ENCODE measurements around the gene IQCB1. TPM values are rescaled to one million over a fixed set of nuclear protein-coding genes. Genes with fewer than 3 reads are reported as not detected.

IQCB1 gene
- total and polyA plus RNA-seq, 2 of the 8 experiments (the other 6 are each of a cell fraction or from before 2014, with no cell fraction given), result 21.7 to 31.2 TPM

DNA sequence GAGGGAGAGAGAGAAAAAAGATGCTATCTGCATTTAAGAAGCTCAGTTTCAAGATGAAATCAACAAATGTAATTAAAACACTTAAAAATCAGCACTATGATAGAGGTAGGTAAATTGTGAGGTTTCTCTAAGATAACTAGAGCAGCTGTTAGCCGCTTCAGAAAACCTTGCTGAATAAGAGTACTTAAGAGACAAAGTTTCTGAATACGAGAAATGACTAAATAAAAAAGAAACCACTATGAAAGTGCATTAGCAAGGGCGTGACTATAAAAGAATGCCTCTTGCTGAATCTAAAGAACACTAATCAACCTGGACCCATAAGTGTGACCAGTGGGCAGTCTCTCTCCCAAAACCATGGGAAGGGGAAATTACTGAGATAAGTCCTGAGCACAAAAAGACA lies 41.8 kb downstream of the IQCB1 start:
- no peak overlapping the region for H3K23ac ChIP-seq (ENCODE audit: insufficient read length)
- no peak overlapping the region for H3K27ac ChIP-seq (ENCODE audit: low read depth, low read length)
- H3K79me1 ChIP-seq (ENCODE audit: low read depth, low read length), result no peaks in the 10 kb centered on the region
- FAIRE-seq (no peak), DNase-seq (ENCODE audit: low read depth in 1 of 2, low spot score in 2 of 2) (no peak)
- no peak overlapping the region for H2BK5ac ChIP-seq (ENCODE audit: low read depth, low read length)
- H2AFZ ChIP-seq (ENCODE audit: low read length), result no peak overlapping the region
- H3K14ac ChIP-seq (ENCODE audit: insufficient read length), result no peak overlapping the region
- no peaks in the 10 kb centered on the region for H3K27me3 ChIP-seq (replicated peaks in 1 of 4; ENCODE audit: control insufficient read depth in 3 of 4, extremely low read depth in 1 of 4, insufficient read depth in 3 of 4, low read length in 3 of 4)
- no peak overlapping the region for H3K4me2 ChIP-seq (ENCODE audit: insufficient read depth in 1 of 2, low read depth in 2 of 2, low read length in 2 of 2)
- H4K8ac ChIP-seq (ENCODE audit: extremely low read depth, insufficient read depth, low read length), result no peak overlapping the region
- H3K4ac ChIP-seq (replicated peaks; ENCODE audit: insufficient read length, low read depth, low read length), result no peak overlapping the region
- H3K4me3 ChIP-seq (ENCODE audit: extremely low read depth in 1 of 4, insufficient read depth in 2 of 4, low read depth in 3 of 4, low read length in 4 of 4), result no peak overlapping the region
- no peak overlapping the region for H3K18ac ChIP-seq (ENCODE audit: extremely low read depth, low read length)
- POLR2A ChIA-PET (ENCODE audit: partially characterized antibody), result interaction anchor here (0.6 kb wide), 1 partner anchor 316 kb away, joined by 4 read pairs; no protein-coding TSS in a partner anchor
- no peak for TF ChIP-seq CHD1 (IDR thresholded peaks at IDR 0.05; ENCODE audit: low read depth, low read length)
- TF ChIP-seq SUZ12 (IDR thresholded peaks at IDR 0.05; ENCODE audit: low read length), result no peak
- TF ChIP-seq TCF12 (IDR thresholded peaks at IDR 0.05; ENCODE audit: low read depth, low read length), result no peak
- TF ChIP-seq, protein P1, sequence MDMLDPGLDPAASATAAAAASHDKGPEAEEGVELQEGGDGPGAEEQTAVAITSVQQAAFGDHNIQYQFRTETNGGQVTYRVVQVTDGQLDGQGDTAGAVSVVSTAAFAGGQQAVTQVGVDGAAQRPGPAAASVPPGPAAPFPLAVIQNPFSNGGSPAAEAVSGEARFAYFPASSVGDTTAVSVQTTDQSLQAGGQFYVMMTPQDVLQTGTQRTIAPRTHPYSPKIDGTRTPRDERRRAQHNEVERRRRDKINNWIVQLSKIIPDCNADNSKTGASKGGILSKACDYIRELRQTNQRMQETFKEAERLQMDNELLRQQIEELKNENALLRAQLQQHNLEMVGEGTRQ (IDR thresholded peaks at IDR 0.05; ENCODE audit: low read length), result no peak
- TF ChIP-seq KDM1A (IDR thresholded peaks at IDR 0.05; ENCODE audit: borderline replicate concordance, low read length), result no peak
- TF ChIP-seq, protein P2, sequence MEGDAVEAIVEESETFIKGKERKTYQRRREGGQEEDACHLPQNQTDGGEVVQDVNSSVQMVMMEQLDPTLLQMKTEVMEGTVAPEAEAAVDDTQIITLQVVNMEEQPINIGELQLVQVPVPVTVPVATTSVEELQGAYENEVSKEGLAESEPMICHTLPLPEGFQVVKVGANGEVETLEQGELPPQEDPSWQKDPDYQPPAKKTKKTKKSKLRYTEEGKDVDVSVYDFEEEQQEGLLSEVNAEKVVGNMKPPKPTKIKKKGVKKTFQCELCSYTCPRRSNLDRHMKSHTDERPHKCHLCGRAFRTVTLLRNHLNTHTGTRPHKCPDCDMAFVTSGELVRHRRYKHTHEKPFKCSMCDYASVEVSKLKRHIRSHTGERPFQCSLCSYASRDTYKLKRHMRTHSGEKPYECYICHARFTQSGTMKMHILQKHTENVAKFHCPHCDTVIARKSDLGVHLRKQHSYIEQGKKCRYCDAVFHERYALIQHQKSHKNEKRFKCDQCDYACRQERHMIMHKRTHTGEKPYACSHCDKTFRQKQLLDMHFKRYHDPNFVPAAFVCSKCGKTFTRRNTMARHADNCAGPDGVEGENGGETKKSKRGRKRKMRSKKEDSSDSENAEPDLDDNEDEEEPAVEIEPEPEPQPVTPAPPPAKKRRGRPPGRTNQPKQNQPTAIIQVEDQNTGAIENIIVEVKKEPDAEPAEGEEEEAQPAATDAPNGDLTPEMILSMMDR (IDR thresholded peaks at IDR 0.05; ENCODE audit: control extremely low read depth in 1 of 3, insufficient read depth in 1 of 3, low read depth in 1 of 3, low read length in 3 of 3), result no peak
- H3K23me2 ChIP-seq (ENCODE audit: low read depth, low read length), result no peaks in the 10 kb centered on the region
- CTCF ChIA-PET (ENCODE audit: partially characterized antibody), result interaction anchor here (1.1 kb wide), 1 partner anchor 197 kb away, joined by 5 read pairs; no protein-coding TSS in a partner anchor
- no peak overlapping the region for H3K56ac ChIP-seq (replicated peaks; ENCODE audit: insufficient read length, low read depth, low read length)
- no peak overlapping the region for H2BK12ac ChIP-seq (ENCODE audit: low read depth, low read length)
- no peak overlapping the region for H4K91ac ChIP-seq (replicated peaks; ENCODE audit: insufficient read length, low read length)
- peaks cover 0 to 36% (median 12%) of the 10 kb centered on the region in 4 experiments; a peak in 5 of 8 replicates for H3K36me3 ChIP-seq (ENCODE audit: control insufficient read depth in 2 of 4, insufficient read depth in 4 of 4, low read length in 3 of 4)
- no peaks in the 10 kb centered on the region for H3K4me1 ChIP-seq (replicated peaks in 1 of 4; ENCODE audit: control insufficient read depth in 3 of 4, insufficient read depth in 4 of 4, low read length in 3 of 4)
- H3K9me3 ChIP-seq (ENCODE audit: insufficient read depth in 2 of 2, low read depth in 1 of 2, low read length in 1 of 2), result no peaks in the 10 kb centered on the region
- WGBS, 2 experiments (ENCODE audit: extremely low coverage in 1 of 2, insufficient coverage in 1 of 2, insufficient read length in 1 of 2, insufficient replicate concordance in 2 of 2, low coverage in 1 of 2, low lambda C conversion rate in 2 of 2, missing lambda C conversion rate in 1 of 2), result 92% methylated on average over 3 of the region's 3 CpGs; no CpG with 5 or more reads in 1 of the 2 experiments
- no peaks in the 10 kb centered on the region for H3K79me2 ChIP-seq (ENCODE audit: control insufficient read depth in 1 of 2, insufficient read depth in 2 of 2, low read length in 2 of 2)
- no peak overlapping the region for H2AK5ac ChIP-seq (ENCODE audit: low read depth, low read length)
- H2BK20ac ChIP-seq (ENCODE audit: low read length), result no peak overlapping the region
- no peak overlapping the region for H3K9ac ChIP-seq (replicated peaks in 1 of 4; ENCODE audit: extremely low read depth in 1 of 4, low read depth in 3 of 4, low read length in 3 of 4)
- no peaks in the 10 kb centered on the region for H4K20me1 ChIP-seq (replicated peaks in 1 of 2; ENCODE audit: control insufficient read depth in 1 of 2, insufficient read depth in 2 of 2, low read length in 2 of 2)
- no peak overlapping the region for H2BK120ac ChIP-seq (replicated peaks; ENCODE audit: low read depth, low read length)
- no peak overlapping the region for H4K5ac ChIP-seq (ENCODE audit: insufficient read length, low read depth, low read length)
- no peak overlapping the region for H2BK15ac ChIP-seq (ENCODE audit: low read length)
